Activated CD4-positive, alpha-beta T cell treated with anti-CD3 and anti-CD28 coated beads, Interleukin-2, amount 50 U/mL, for 24 hours (primary cell): ENCODE results near the gene SELENOI.
"Not testable (repeated sequence)": the region's sequence is repeated elsewhere in the genome, so short reads cannot be mapped to it uniquely, and the experiment has no call there.

ENCODE experiments used
- DNase-seq, 2 donors: peaks; one replicate each; pipeline ENCODE4 v3.0.0-alpha.2; 2020; ENCODE audit warnings: low read depth in 1 of 2, low spot score in 1 of 2

SELENOI gene

GRCh38 chr2:26326514-26326913 lies 19.4 kb upstream of the SELENOI start:
- DNase-seq = no peak

- DNase-seq = no peak
Measured at GRCh38 chr2:26327291-26328272, 18.4 kb upstream of the SELENOI start.

- DNase-seq = not testable (repeated sequence)
Measured at GRCh38 chr2:26329083-26329482, 16.9 kb upstream of the SELENOI start.

- DNase-seq = peak; percentile 60 to 71
Measured at GRCh38 chr2:26330114-26330549, 15.8 kb upstream of the SELENOI start.

GRCh38 chr2:26330604-26331003 lies 15.3 kb upstream of the SELENOI start:
- no peak for DNase-seq

- DNase-seq = not testable (repeated sequence)
Measured at GRCh38 chr2:26331321-26331720, 14.6 kb upstream of the SELENOI start.

- DNase-seq = no peak
Measured at GRCh38 chr2:26333293-26333692, 12.7 kb upstream of the SELENOI start.

- no peak for DNase-seq
Measured at GRCh38 chr2:26335231-26335630, 10.7 kb upstream of the SELENOI start.

GRCh38 chr2:26336719-26337118 lies 9.2 kb upstream of the SELENOI start:
- no peak for DNase-seq

- no peak for DNase-seq
Measured at GRCh38 chr2:26337298-26337697, 8.6 kb upstream of the SELENOI start.

GRCh38 chr2:26340831-26341230 lies 5.1 kb upstream of the SELENOI start:
- DNase-seq = no peak

GRCh38 chr2:26344581-26345282 lies 1.2 kb upstream of the SELENOI start:
- peak in 1 of 2 donors; percentile 24 for DNase-seq

- DNase-seq = no peak
Measured at GRCh38 chr2:26345283-26345544, 729 bp upstream of the SELENOI start.

GRCh38 chr2:26346454-26347053 lies 611 bp downstream of the SELENOI start, which contains the start of gene ADGRF3:
ADGRF3 (minus strand) TSS chr2:26346789; CDS start chr2:26346234, 555 bp downstream.
- peak; percentile 32 to 59 for DNase-seq

GRCh38 chr2:26347286-26347865 lies 1.4 kb downstream of the SELENOI start:
- DNase-seq = no peak

GRCh38 chr2:26349690-26350089 lies 3.7 kb downstream of the SELENOI start:
- DNase-seq = no peak

- DNase-seq = no peak
Measured at GRCh38 chr2:26351375-26352090, 5.6 kb downstream of the SELENOI start.

GRCh38 chr2:26352892-26353291 lies 6.9 kb downstream of the SELENOI start:
- peak in 1 of 2 donors; percentile 34 for DNase-seq

GRCh38 chr2:26354469-26354868 lies 8.5 kb downstream of the SELENOI start:
- not testable (repeated sequence) for DNase-seq
